Stimulated activated CD4-positive, alpha-beta T cell treated with anti-CD3 and anti-CD28 coated beads, Interleukin-4, amount 100 ng/mL, for 24 hours (primary cell): Measurements from ENCODE around the gene ZNF205.

Experiments used
- DNase-seq: peaks from one replicate; pipeline ENCODE4 v3.0.0-alpha.2; 2020

The ZNF205 gene

DNA sequence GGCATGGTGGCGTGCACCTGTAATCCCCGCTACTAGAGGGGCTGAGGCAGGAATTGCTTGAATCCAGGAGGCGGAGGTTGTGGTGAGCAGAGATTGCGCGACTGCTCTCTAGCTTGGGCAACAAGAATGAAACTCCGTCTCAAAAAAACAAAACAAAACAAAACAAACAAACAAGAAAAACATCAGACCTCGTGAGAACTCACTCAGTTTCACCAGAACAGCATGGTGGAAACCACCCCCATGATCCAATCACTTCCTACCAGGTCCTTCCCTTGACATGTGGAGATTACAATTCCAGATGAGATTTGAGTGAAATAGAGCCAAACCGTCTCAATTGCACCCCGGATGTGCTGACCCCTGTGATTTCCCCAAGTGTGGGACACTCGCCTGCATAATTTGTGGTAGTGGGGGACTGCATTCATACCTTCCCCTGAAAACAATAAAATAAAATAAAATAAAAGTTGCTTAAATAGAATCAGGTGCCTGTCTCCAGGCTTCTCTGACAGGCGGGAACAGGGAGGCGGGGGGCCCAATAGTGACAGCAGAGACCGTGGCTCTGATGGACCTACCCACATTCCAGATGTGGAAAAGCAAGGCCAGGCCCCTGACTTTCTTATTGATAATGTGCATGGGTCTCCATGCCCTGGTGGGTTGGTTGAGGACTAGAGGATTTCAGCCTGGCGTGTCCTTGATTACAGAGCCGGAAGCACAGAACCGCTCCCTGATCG lies 26.4 kb upstream of the ZNF205 start:
- no peak for DNase-seq

DNA sequence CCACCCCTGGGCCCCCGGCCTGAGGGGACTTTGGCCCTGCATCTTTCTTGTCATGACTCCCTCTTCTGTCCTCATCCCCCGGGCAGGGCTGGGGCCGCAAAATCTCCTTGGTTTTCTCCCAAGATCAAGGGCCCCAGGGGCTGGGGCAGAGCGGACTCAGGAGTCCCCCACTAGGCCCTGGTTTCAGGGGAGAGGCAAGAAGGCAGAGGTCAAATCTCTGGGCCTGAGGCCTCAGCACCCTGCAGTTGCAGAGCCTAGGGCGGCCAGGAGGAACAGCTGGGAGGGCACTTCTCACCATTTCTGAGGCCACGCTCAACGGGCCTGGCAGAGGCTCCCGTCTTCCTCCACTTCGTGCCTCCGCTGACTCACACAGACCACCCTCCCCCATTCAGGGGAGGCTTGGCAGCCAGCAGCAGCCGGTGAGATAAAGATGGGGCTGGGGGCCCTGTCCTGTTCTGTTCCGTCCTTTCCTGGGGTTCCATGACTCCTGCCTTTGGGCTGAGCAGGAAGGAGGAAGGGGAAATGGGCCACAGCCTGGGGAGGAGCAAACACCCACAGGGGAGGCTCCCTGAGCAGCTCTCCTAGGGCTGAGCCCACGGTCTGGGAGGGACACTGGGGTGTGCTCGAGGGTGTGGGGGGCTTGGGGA lies 25.7 kb upstream of the ZNF205 start:
- no peak for DNase-seq

- no peak for DNase-seq
These were observed 24.8 kb upstream of the ZNF205 start for GRCh38 chr16:3087243-3088235.

- no peak for DNase-seq
These were observed 23.9 kb upstream of the ZNF205 start for GRCh38 chr16:3088450-3088849.

DNA sequence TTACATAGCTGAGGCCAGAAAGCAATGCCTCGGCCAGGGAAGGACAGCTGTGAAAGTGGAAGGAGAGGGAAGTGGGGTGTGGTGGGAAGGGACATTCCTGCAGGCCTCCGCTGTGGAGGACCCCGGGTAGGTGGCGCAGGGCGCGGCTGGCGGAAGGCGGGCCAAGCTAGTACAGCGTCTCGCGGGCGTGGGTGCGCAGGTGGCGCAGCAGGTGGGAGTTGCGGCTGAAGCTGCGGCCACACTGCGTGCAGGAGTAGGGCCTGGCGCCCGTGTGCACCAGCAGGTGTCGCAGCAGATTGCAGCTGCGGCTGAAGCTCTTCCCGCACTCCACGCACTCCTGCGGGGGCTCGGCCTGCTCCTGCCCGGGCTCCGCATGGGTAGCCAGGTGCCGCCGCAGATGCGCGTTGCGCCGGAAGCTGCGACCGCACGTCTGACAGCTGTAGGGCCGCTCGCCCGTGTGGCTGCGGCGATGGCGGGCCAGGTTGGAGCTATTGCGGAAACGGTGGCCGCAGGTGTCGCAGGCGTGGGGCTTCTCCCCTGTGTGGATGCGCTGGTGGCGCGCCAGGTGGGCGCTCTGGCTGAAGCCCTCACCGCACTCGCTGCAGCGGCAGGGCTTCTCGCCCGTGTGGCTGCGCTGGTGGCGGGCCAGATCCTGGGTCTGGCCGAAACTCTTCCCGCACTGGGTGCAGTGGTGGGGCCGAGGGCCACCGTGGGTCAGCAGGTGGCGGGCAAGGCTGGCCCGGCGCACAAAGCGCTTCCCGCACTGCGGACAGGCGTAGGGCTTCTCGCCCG lies 23.3 kb upstream of the ZNF205 start:
- DNase-seq: no peak

DNA sequence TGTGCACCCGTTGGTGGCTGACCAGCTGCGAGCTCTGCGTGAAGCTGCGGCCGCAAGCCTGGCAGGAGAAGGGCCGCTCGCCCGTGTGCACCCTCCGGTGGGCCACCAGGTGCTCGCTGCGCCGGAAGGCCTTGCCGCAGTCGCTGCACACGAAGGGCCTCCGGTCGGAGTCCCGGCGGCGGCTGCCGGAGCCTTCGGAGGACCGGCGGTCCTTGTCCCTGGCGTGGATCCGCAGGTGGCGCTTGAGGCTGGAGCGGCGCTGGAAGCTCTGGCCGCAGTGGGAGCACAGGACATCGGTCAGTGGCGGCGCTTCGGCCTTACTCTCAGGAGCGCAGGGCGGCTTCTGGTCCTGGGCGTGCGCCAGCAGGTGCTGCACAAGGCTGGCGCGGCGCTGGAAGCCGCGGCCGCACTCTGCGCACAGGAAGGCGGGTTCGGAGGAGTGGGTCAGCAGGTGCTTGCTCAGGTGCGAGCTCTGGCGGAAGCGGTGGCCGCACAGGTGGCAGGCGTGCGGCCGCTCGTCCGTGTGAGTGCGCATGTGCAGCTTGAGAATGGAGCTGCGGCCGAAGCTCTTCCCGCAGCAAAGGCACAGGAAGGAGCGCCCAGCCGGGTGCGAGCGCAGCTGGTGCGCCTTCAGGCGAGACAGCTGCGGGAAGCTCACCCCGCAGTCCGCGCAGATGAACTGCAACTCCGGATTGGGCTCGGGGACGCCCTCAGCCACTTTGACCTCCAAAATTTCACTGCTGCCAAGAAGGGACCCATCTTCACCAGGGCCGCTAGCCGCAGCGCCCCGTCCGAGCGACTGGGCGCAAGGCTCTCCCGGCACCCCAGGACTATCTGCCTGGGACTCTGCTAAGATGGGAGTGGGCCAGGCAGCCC lies 22.4 kb upstream of the ZNF205 start:
- no peak for DNase-seq

DNA sequence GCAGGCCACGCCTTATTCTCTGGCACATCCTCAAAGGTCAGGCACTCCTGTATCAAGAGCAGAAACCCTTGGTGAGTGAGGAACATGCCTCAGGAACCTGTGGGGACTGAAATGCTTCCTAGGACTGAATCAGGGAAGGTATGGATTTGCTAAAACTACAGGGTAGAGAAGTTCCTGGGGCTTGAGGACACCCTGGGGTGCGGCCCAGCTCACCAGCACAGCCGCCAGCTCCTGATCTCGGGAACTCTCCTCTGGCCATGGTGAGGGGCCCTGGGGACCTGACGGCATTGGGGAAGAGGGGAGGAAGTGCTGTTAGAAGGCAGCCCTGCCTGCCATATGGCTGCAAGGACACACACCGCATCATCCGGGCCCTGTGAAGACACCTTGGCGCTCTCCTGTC lies 20.8 kb upstream of the ZNF205 start:
- DNase-seq: no peak

GRCh38 chr16:3092501-3092941 lies 19.9 kb upstream of the ZNF205 start:
- no peak for DNase-seq

- DNase-seq: peak; percentile 68
These were observed 17.9 kb upstream of the ZNF205 start for GRCh38 chr16:3094289-3095027.

GRCh38 chr16:3095869-3096268 lies 16.5 kb upstream of the ZNF205 start:
- DNase-seq: peak; percentile 65

- DNase-seq: no peak
These were observed 16.0 kb upstream of the ZNF205 start for GRCh38 chr16:3096362-3096761.

DNA sequence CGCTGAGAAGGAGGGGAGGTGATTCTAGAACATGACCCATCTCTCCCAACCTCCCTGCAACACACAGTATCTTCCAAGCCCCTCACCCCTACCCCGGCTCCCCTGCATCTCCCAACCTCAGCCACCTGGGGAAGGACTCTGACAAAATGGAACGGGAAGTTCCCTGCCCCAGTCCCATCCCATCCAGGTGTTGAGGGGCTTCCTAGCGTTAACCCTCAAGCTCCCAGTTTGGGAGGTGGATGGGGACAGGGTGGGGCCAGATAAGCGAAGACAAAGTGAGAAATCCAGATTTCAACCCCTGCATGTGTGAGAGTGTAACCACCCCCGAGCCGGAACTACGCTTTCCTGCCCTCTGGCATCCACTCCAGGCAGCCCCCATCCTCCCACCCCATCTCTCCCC lies 15.1 kb upstream of the ZNF205 start:
- no peak for DNase-seq

- DNase-seq: no peak
These were observed 13.7 kb upstream of the ZNF205 start, which contains the start of gene ZSCAN10 for GRCh38 chr16:3098459-3099394. Gene ZSCAN10, minus strand, starts transcription at chr16:3099294. Its CDS starts 6,357 bp downstream, at chr16:3092937.

DNA sequence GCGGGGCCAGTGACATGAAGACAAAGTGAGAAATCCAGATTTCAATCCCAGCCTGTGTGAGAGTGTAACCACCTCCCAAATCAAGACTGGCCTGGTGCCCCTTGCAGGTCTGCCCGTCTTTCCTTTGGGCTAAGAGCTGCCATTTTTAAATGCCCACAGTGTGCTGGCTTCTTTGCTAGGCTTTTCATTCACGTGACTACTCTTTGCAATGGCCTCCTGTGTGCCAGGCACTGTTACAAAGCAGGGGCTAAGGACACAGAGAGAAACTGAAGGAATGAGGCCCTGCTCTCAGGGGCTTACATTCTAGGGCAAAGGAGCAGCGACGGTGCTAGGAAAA lies 13.0 kb upstream of the ZNF205 start:
- no peak for DNase-seq

GRCh38 chr16:3099732-3100499 lies 12.5 kb upstream of the ZNF205 start:
- DNase-seq: peak; percentile 92

DNA sequence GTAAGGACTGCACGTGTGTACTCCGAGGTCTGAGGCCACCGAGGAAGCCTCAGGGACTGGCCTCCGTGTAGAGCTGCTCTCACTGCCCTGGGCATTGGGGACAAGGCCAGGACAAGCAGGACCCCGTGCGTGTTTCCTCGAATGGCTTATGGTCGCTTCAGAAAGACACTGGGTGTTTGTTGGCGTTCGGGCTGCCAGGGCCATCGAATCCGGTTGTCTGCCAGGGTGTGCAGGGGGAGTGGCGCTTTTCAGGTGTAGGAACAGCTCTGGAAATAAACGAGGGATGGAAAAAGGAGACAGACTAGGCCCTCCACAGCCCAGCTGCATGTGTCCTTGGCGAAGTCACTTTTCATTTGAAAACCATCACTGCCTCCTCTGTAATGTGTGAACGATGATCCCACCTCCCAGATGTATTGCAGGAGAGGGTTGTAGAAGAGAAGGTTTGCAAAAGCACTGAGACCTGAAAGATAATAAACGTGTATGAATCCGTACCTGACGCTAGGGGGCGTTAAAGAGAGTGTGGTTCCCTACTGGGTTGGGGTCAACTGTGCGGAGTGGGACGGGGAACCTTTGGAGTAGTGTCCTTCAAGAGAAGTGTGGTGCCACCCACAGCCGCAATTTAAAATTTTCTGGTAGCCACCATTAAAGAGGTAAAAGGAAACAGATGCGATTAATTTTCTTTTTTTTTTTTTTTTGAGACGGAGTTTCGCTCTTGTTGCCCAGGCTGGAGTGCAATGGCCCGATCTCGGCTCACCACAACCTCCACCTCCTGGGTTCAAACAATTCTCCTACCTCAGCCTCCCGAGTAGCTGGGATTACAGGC lies 11.2 kb upstream of the ZNF205 start:
- DNase-seq: peak; percentile 63

GRCh38 chr16:3101841-3102470 lies 10.4 kb upstream of the ZNF205 start:
- peak; percentile 31 for DNase-seq
